NCI-H345 (cell line): ENCODE data around the gene MYO1D.

ENCODE experiments used
- DNase-seq: peaks from one replicate; lab custom pipeline; 2025; lab: John Stamatoyannopoulos, UW

MYO1D gene

DNA sequence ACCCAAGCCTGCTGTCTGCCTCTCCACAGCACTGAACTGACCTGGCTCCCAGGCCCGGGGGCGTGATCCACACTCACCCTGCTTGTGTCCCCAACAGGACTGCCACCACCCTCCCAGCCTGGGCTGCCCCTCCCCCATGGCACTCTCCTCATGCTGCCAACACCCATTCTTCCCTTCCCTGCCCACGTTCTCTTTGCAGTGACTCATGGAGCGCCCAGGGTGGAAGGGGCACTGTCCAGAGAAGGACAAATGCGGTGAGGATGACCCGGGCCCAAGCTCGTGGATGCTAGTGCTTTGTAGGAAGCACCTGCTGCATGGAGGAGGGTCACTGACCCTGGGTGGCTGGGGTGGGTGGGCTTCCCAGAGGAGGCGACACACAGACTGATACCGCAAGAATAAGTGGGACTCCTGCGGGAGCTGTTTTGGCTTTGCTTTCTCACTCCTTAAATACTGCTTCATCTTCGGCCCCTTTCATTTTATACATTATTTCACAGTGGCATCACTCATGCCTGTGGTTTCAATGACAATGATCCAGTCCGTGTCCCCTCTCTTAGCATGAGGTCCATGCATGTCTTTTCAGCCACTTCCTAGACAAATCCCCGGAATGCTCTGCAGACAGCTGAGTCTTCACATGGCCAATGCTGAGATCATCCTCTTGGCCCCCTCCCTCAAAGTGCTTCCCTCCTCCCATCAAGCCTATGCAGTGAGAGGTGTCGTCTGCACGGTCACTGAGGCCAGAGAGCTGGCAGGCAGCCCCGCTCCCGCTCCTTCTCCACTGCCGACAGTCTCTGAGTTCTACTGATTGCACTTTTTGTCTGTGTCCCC lies 372.5 kb downstream of the MYO1D start:
- no peak for DNase-seq

GRCh38 chr17:32503251-32504165 lies 373.4 kb downstream of the MYO1D start:
- DNase-seq: no peak

GRCh38 chr17:32502710-32503109 lies 374.2 kb downstream of the MYO1D start:
- DNase-seq: no peak

DNA sequence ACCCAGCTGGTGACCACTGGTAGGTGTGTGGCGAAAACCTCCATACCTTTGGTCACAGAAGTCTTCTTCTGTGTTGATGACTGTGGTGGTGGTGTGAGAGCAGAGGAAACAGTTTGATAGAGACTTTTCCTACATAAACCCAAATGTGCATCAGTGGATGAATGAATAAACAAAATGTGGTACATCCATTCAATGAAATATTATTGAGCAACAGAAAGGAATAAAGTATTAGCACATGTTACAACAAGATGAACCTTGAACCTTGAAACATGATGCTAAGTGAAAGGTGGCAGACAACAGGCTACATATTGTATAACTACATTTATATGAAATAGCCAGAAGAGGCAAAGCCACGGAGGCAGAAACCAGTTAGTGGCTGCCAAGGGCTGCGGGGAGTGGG lies 374.9 kb downstream of the MYO1D start:
- no peak for DNase-seq

GRCh38 chr17:32498391-32498790 lies 378.5 kb downstream of the MYO1D start:
- peak; percentile 40 for DNase-seq

DNA sequence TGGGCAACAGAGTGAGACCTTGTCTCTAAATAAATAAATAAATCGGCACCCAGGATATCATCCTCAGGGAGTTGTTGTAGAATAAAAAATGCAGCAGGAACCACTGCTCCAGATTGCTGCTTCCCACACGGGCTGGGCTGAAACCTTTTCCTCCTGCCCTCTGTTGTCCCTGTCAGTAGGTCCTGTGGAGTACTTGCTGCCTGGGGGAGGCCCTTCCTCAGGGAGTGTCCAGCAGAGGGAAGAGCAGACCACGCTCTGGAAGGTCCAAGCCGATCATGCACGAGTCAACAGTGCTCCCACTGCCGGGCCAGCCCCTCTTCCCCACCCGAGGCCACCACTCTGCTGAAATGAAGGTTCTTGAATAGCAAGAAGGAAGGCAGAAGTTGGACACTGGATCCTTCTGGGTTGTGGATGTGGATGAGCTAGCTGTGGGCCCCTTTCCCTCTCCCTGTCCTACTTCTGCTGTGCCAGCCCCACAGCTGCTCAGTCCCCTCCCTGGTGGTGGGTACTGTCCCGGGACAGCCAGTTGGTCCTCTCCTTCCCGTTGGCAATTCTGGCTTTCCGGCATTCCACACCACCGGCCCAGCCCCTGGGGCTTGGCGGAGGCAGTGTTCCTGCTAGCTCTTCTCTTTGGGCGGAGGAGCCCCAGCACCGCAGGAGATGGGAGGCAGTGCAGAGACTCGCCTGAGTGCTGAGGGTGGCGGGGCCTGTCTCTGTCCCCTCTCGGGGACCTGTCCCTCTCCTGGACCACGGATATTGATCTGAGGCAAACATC lies 379.3 kb downstream of the MYO1D start:
- no peak for DNase-seq

- no peak for DNase-seq
Observed at GRCh38 chr17:32496395-32497073, 380.4 kb downstream of the MYO1D start.

DNA sequence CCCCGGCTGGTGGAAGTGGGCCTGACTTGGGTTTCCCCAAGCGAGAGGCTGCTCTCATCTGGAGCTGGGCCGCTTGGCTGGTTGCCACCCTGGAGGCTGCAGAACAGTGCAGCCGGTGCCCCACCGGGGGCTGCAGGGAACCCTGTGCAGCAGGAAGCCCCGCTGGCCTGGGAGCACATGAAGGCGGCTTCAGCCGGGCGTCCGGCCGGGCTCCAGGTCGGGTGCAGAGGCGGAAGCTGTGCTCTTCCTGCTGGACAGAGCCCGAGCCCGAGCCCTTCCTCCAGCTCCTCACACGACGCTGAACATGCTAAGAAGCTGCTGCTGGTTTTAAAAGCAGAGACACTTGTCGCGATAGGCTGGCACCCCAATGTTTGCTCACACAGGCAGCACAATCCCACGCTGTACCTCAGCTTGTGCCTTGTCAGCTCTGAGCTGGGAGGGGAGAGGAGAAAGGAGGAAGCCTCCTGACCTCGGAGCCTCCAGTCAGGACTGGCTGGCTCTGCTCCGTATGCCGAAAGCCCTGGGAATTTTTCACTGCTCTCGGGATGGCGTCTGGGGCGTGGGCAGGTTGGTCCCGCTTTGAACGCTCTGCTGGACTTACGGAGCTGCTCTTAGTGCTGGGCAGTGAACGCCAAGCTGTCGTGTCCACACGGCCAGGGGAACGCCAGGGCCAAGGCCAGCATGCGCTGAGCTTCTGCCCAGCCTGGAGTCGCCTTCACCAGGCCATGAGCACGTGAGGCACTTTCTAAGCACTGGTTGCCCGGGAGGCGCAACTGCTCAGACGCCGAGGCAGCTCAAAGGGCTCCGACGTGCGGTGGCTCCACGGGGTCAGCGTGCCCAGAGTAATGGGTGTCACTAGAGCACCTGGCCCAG lies 381.3 kb downstream of the MYO1D start:
- no peak for DNase-seq

- DNase-seq: no peak
Observed at GRCh38 chr17:32494621-32495358, 382.1 kb downstream of the MYO1D start.

GRCh38 chr17:32493976-32494513 lies 382.9 kb downstream of the MYO1D start:
- no peak for DNase-seq

- no peak for DNase-seq
Observed at GRCh38 chr17:32493571-32493970, 383.4 kb downstream of the MYO1D start.

DNA sequence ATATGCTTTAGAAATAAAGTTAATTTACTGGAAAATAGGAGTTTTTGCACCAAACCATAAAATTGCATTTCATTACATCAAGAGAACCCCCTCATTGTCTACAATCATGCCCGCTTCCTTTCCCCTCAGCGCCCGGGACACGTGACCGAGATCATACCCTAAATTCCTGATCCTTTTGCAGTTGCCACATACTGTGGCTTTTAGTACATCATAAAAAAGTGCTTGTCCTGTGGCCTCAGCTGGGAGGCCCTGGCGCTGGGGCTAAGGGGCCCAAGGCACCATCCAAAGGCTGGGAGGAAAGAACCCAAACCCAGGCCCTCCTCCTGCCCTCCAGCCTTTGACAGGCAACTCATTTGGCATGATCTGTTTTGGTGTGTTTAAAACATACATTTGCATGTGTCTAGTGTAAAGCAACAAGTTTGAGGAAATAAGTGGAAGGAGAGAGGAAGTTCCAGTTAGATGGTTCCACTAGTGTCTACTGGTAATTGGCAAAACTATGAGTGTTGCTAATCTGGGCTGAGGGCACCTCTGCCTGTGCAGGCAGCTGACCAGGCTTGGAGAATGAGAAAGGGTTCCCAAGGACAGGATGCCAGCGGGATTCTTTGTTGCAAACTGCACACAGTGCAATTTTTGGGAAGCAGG lies 384.2 kb downstream of the MYO1D start:
- no peak for DNase-seq

DNA sequence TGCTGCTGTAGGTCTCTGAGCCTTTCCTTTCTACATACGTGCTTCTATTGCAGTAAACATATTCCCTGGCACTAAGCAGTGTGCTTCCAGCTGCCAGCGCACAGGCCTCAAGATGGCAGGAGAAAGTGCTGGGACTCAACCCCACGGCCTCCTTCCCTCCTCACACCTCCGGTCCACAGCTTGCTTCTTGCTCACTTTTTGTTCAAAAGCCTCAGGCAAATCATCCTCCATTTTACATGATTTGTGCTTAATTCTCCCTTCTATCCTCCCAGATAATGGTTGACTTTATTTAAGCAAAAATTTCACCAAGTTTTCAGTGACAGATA lies 384.7 kb downstream of the MYO1D start:
- DNase-seq: no peak

GRCh38 chr17:32491371-32492263 lies 385.3 kb downstream of the MYO1D start:
- no peak for DNase-seq

- no peak for DNase-seq
Observed at GRCh38 chr17:32490101-32490482, 386.8 kb downstream of the MYO1D start.

GRCh38 chr17:32489320-32490100 lies 387.4 kb downstream of the MYO1D start:
- no peak for DNase-seq

DNA sequence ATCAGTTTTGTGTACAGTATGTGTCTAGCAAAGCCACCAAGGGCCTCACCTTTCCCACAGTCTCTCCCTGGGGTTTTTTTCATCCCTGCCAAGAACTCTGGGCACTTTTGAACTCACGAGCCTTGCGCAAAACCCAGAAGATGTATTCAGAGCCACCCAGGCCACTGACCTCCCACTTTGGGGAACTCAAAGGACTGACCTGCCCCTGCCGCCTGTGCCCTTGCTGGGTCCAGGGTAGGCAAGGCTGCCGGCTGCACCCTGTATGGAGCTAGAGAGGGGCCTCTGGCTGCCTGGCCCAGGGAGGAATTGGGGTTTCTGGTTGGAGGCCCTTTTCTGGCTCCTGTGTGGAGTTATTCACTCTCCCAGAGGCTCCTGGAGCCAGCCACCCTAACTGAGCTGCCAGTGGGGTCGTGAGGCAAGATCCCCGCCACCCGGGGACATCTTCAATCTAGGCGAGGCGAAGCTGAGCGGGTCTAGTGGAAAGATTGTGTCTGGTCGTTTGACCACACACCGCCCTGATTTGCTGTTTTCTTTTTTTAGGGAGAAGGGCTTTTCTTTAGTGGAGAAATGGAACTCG lies 388.2 kb downstream of the MYO1D start:
- no peak for DNase-seq
